ENCODE results near the gene CRB3.
A peak's percentile ranks its signal among the peaks of the same experiment; 100 is the strongest.

Gene CRB3

GRCh38 chr19:6433663-6434062 is 30.4 kb upstream of the CRB3 start, which contains the start of gene SLC25A41:
TSS of gene SLC25A41 (minus strand) at chr19:6433763. CDS start at chr19:6433693, 70 bp downstream.
- no peak for DNase-seq

GRCh38 chr19:6439743-6440142 is 24.3 kb upstream of the CRB3 start:
- no peak for DNase-seq

- DNase-seq: no peak
Observed at GRCh38 chr19:6440905-6441304, 23.2 kb upstream of the CRB3 start.

- no peak for DNase-seq
Observed at GRCh38 chr19:6442087-6442688, 21.9 kb upstream of the CRB3 start.

- DNase-seq: no peak
Observed at GRCh38 chr19:6443986-6444385, 20.1 kb upstream of the CRB3 start.

GRCh38 chr19:6446452-6446851 is 17.6 kb upstream of the CRB3 start:
- DNase-seq: no peak

- no peak for DNase-seq
Observed at GRCh38 chr19:6448045-6448444, 16.0 kb upstream of the CRB3 start.

GRCh38 chr19:6450166-6450565 is 13.9 kb upstream of the CRB3 start:
- DNase-seq: no peak

GRCh38 chr19:6451583-6452222 is 12.4 kb upstream of the CRB3 start:
- DNase-seq: no peak

- no peak for DNase-seq
Observed at GRCh38 chr19:6452223-6452614, 11.9 kb upstream of the CRB3 start.

- DNase-seq: no peak
Observed at GRCh38 chr19:6452899-6453298, 11.2 kb upstream of the CRB3 start.

- no peak for DNase-seq
Observed at GRCh38 chr19:6453951-6454565, 10.0 kb upstream of the CRB3 start.

- DNase-seq: no peak
Observed at GRCh38 chr19:6455924-6456323, 8.1 kb upstream of the CRB3 start.

GRCh38 chr19:6457958-6458694 is 5.9 kb upstream of the CRB3 start:
- DNase-seq: peak; percentile 23

- no peak for DNase-seq
Observed at GRCh38 chr19:6458695-6459261, 5.3 kb upstream of the CRB3 start.

- DNase-seq: peak; percentile 76
Observed at GRCh38 chr19:6459262-6460098, 4.6 kb upstream of the CRB3 start, which contains the start of gene SLC25A23. TSS of gene SLC25A23 (minus strand) at chr19:6459792. CDS start at chr19:6459628, 164 bp downstream.

- peak; percentile 98 for DNase-seq
Observed at GRCh38 chr19:6460099-6460884, 3.8 kb upstream of the CRB3 start.

GRCh38 chr19:6465006-6465405 is 935 bp downstream of the CRB3 start:
- DNase-seq: no peak

GRCh38 chr19:6465663-6466062 is 1.6 kb downstream of the CRB3 start:
- no peak for DNase-seq

- DNase-seq: no peak
Observed at GRCh38 chr19:6466526-6467248, 2.6 kb downstream of the CRB3 start.

GRCh38 chr19:6467384-6467783 is 3.3 kb downstream of the CRB3 start:
- no peak for DNase-seq
